Measurements from ENCODE around the gene ZNF831. TPM values are rescaled to one million over a fixed set of nuclear protein-coding genes. Genes with fewer than 3 reads are reported as not detected.

ZNF831 gene
- polyA plus RNA-seq, 4 donors: under 0.01 to 0.40 (median 0.27) TPM

GRCh38 chr20:59223750-59224149, 60.1 kb downstream of the ZNF831 start:
- FAIRE-seq: no peak
- peaks cover 0 to 5% (median 0%) of the 10 kb centered on the region in 3 donors for H3K4me1 ChIP-seq (ENCODE audit: control insufficient read depth in 3 of 3, insufficient read depth in 2 of 3, low read depth in 1 of 3, low read length in 2 of 3)
- no peak overlapping the region for H3K27ac ChIP-seq (ENCODE audit: low read depth in 1 of 3, low read length in 2 of 3)
- H3K9me3 ChIP-seq (ENCODE audit: control insufficient read depth in 2 of 2, insufficient read depth in 1 of 2, low read depth in 1 of 2, low read length in 1 of 2): no peaks in the 10 kb centered on the region
- DNase-seq: no peak
- H3K36me3 ChIP-seq (ENCODE audit: control insufficient read depth in 3 of 3, insufficient read depth in 2 of 3, low read depth in 1 of 3, low read length in 3 of 3): no peaks in the 10 kb centered on the region
- 81 to 90% (median 83%) methylated on average over 12 of the region's 12 CpGs for WGBS, 3 donors
- H3K4me3 ChIP-seq (ENCODE audit: low read depth in 1 of 3, low read length in 3 of 3): no peak overlapping the region
- peaks cover 0 to 20% (median 9%) of the 10 kb centered on the region in 3 donors for H3K27me3 ChIP-seq (ENCODE audit: control insufficient read depth in 3 of 3, insufficient read depth in 3 of 3, low read length in 3 of 3)

- Histone ChIP-seq H3K9me3 (ENCODE audit: control insufficient read depth in 2 of 2, insufficient read depth in 1 of 2, low read depth in 1 of 2, low read length in 1 of 2) (no peaks in the 10 kb centered on the region), H3K4me1 (ENCODE audit: control insufficient read depth in 3 of 3, insufficient read depth in 2 of 3, low read depth in 1 of 3, low read length in 2 of 3) (peaks cover 0 to 5% (median 0%) of the 10 kb centered on the region in 3 donors), H3K36me3 (ENCODE audit: control insufficient read depth in 3 of 3, insufficient read depth in 2 of 3, low read depth in 1 of 3, low read length in 3 of 3) (no peaks in the 10 kb centered on the region), H3K4me3 (ENCODE audit: low read depth in 1 of 3, low read length in 3 of 3) (no peak overlapping the region), H3K27me3 (ENCODE audit: control insufficient read depth in 3 of 3, insufficient read depth in 3 of 3, low read length in 3 of 3) (peaks cover 0 to 20% (median 9%) of the 10 kb centered on the region in 3 donors), H3K27ac (ENCODE audit: low read depth in 1 of 3, low read length in 2 of 3) (no peak overlapping the region)
- DNase-seq (no peak), FAIRE-seq (no peak)
- 89 to 91% (median 89%) methylated on average over 8 of the region's 8 CpGs for WGBS, 3 donors
Observed at GRCh38 chr20:59224236-59224635, 60.6 kb downstream of the ZNF831 start.

- 94 to 98% (median 96%) methylated on average over 1 of the region's 1 CpG for WGBS, 3 donors
- Histone ChIP-seq H3K27me3 (ENCODE audit: control insufficient read depth in 3 of 3, insufficient read depth in 3 of 3, low read length in 3 of 3) (no peaks in the 10 kb centered on the region), H3K4me1 (ENCODE audit: control insufficient read depth in 3 of 3, insufficient read depth in 2 of 3, low read depth in 1 of 3, low read length in 2 of 3) (no peaks in the 10 kb centered on the region), H3K9me3 (ENCODE audit: control insufficient read depth in 2 of 2, insufficient read depth in 1 of 2, low read depth in 1 of 2, low read length in 1 of 2) (no peaks in the 10 kb centered on the region), H3K27ac (ENCODE audit: low read depth in 1 of 3, low read length in 2 of 3) (no peak overlapping the region), H3K36me3 (ENCODE audit: control insufficient read depth in 3 of 3, insufficient read depth in 2 of 3, low read depth in 1 of 3, low read length in 3 of 3) (no peaks in the 10 kb centered on the region), H3K4me3 (ENCODE audit: low read depth in 1 of 3, low read length in 3 of 3) (no peak overlapping the region)
- DNase-seq (no peak), FAIRE-seq (no peak)
Observed at GRCh38 chr20:59230385-59230784, 66.8 kb downstream of the ZNF831 start.

GRCh38 chr20:59231124-59231804, 67.6 kb downstream of the ZNF831 start:
- H3K4me1 ChIP-seq (ENCODE audit: control insufficient read depth in 3 of 3, insufficient read depth in 2 of 3, low read depth in 1 of 3, low read length in 2 of 3): no peaks in the 10 kb centered on the region
- FAIRE-seq (no peak), DNase-seq (no peak)
- H3K9me3 ChIP-seq (ENCODE audit: control insufficient read depth in 2 of 2, insufficient read depth in 1 of 2, low read depth in 1 of 2, low read length in 1 of 2): no peaks in the 10 kb centered on the region
- WGBS, 3 donors: 61 to 67% (median 65%) methylated on average over 8 of the region's 8 CpGs
- H3K36me3 ChIP-seq (ENCODE audit: control insufficient read depth in 3 of 3, insufficient read depth in 2 of 3, low read depth in 1 of 3, low read length in 3 of 3): no peaks in the 10 kb centered on the region
- H3K27me3 ChIP-seq (ENCODE audit: control insufficient read depth in 3 of 3, insufficient read depth in 3 of 3, low read length in 3 of 3): no peaks in the 10 kb centered on the region
- H3K4me3 ChIP-seq (ENCODE audit: low read depth in 1 of 3, low read length in 3 of 3): no peak overlapping the region
- no peak overlapping the region for H3K27ac ChIP-seq (ENCODE audit: low read depth in 1 of 3, low read length in 2 of 3)

GRCh38 chr20:59232618-59233017, 69.0 kb downstream of the ZNF831 start:
- WGBS, 3 donors: 63 to 69% (median 64%) methylated on average over 3 of the region's 3 CpGs
- Histone ChIP-seq H3K4me1 (ENCODE audit: control insufficient read depth in 3 of 3, insufficient read depth in 2 of 3, low read depth in 1 of 3, low read length in 2 of 3) (no peaks in the 10 kb centered on the region), H3K27me3 (ENCODE audit: control insufficient read depth in 3 of 3, insufficient read depth in 3 of 3, low read length in 3 of 3) (no peaks in the 10 kb centered on the region), H3K4me3 (ENCODE audit: low read depth in 1 of 3, low read length in 3 of 3) (no peak overlapping the region), H3K27ac (ENCODE audit: low read depth in 1 of 3, low read length in 2 of 3) (no peak overlapping the region), H3K36me3 (ENCODE audit: control insufficient read depth in 3 of 3, insufficient read depth in 2 of 3, low read depth in 1 of 3, low read length in 3 of 3) (no peaks in the 10 kb centered on the region), H3K9me3 (ENCODE audit: control insufficient read depth in 2 of 2, insufficient read depth in 1 of 2, low read depth in 1 of 2, low read length in 1 of 2) (no peaks in the 10 kb centered on the region)
- DNase-seq (no peak), FAIRE-seq (no peak)

GRCh38 chr20:59235226-59235625, 71.6 kb downstream of the ZNF831 start:
- Histone ChIP-seq H3K4me1 (ENCODE audit: control insufficient read depth in 3 of 3, insufficient read depth in 2 of 3, low read depth in 1 of 3, low read length in 2 of 3) (no peaks in the 10 kb centered on the region), H3K4me3 (ENCODE audit: low read depth in 1 of 3, low read length in 3 of 3) (no peak overlapping the region), H3K27me3 (ENCODE audit: control insufficient read depth in 3 of 3, insufficient read depth in 3 of 3, low read length in 3 of 3) (no peaks in the 10 kb centered on the region), H3K9me3 (ENCODE audit: control insufficient read depth in 2 of 2, insufficient read depth in 1 of 2, low read depth in 1 of 2, low read length in 1 of 2) (no peaks in the 10 kb centered on the region), H3K36me3 (ENCODE audit: control insufficient read depth in 3 of 3, insufficient read depth in 2 of 3, low read depth in 1 of 3, low read length in 3 of 3) (no peaks in the 10 kb centered on the region), H3K27ac (ENCODE audit: low read depth in 1 of 3, low read length in 2 of 3) (no peak overlapping the region)
- 72 to 76% (median 75%) methylated on average over 5 of the region's 5 CpGs for WGBS, 3 donors
- DNase-seq: no peak
- no peak for FAIRE-seq

GRCh38 chr20:59240006-59240405, 76.4 kb downstream of the ZNF831 start:
- Histone ChIP-seq H3K4me3 (ENCODE audit: low read depth in 1 of 3, low read length in 3 of 3) (no peak overlapping the region), H3K27me3 (ENCODE audit: control insufficient read depth in 3 of 3, insufficient read depth in 3 of 3, low read length in 3 of 3) (peaks cover 0 to 3% (median 2%) of the 10 kb centered on the region in 3 donors), H3K36me3 (ENCODE audit: control insufficient read depth in 3 of 3, insufficient read depth in 2 of 3, low read depth in 1 of 3, low read length in 3 of 3) (no peaks in the 10 kb centered on the region), H3K9me3 (ENCODE audit: control insufficient read depth in 2 of 2, insufficient read depth in 1 of 2, low read depth in 1 of 2, low read length in 1 of 2) (no peaks in the 10 kb centered on the region), H3K27ac (ENCODE audit: low read depth in 1 of 3, low read length in 2 of 3) (no peak overlapping the region), H3K4me1 (ENCODE audit: control insufficient read depth in 3 of 3, insufficient read depth in 2 of 3, low read depth in 1 of 3, low read length in 2 of 3) (no peaks in the 10 kb centered on the region)
- WGBS, 3 donors: 65 to 77% (median 70%) methylated on average over 4 of the region's 4 CpGs
- FAIRE-seq (no peak), DNase-seq (no peak)

GRCh38 chr20:59242714-59243626, 79.3 kb downstream of the ZNF831 start:
- no peak for FAIRE-seq
- DNase-seq: no peak
- H3K36me3 ChIP-seq (ENCODE audit: control insufficient read depth in 3 of 3, insufficient read depth in 2 of 3, low read depth in 1 of 3, low read length in 3 of 3): no peaks in the 10 kb centered on the region
- no peak overlapping the region for H3K27ac ChIP-seq (ENCODE audit: low read depth in 1 of 3, low read length in 2 of 3)
- WGBS, 3 donors: 58 to 73% (median 60%) methylated on average over 10 of the region's 10 CpGs
- peaks cover 0 to 5% (median 2%) of the 10 kb centered on the region in 3 donors for H3K27me3 ChIP-seq (ENCODE audit: control insufficient read depth in 3 of 3, insufficient read depth in 3 of 3, low read length in 3 of 3)
- H3K4me3 ChIP-seq (ENCODE audit: low read depth in 1 of 3, low read length in 3 of 3): no peak overlapping the region
- peaks cover 0 to under 1% (median 0%) of the 10 kb centered on the region in 3 donors for H3K4me1 ChIP-seq (ENCODE audit: control insufficient read depth in 3 of 3, insufficient read depth in 2 of 3, low read depth in 1 of 3, low read length in 2 of 3)
- H3K9me3 ChIP-seq (ENCODE audit: control insufficient read depth in 2 of 2, insufficient read depth in 1 of 2, low read depth in 1 of 2, low read length in 1 of 2): no peaks in the 10 kb centered on the region

All from small intestine (tissue), 7 donors.